Fibroblast of the aortic adventitia (primary cell): ENCODE data around the gene ZNF629. TPM values are rescaled to one million over a fixed set of nuclear protein-coding genes. Genes with fewer than 3 reads are reported as not detected.

Source experiments
- DNase-seq: peaks from one replicate; pipeline ENCODE4 v3.0.0-alpha.2; 2010; ENCODE audit warnings: low read depth
- H3K4me3 ChIP-seq: 2 replicates; pipeline ENCODE4 v1.5.1; 2011; ENCODE audit warnings: low read depth, mild to moderate bottlenecking, control low read depth, low read length, moderate library complexity
- total RNA-seq: library from RNA; depleted of rRNA; stranded (reverse); fragments of >200 nt; gene quantifications from 2 replicates; pipeline ENCODE4 v1.2.3, GENCODE V29; 2012; ENCODE audit warnings: low replicate concordance
- TF ChIP-seq, protein P1 (sequence below): IDR thresholded peaks from 2 replicates; pipeline ENCODE4 v1.5.1; 2011; ENCODE audit warnings: mild to moderate bottlenecking, low read length, control low read depth, inconsistent platforms; ENCODE audit not compliant: insufficient read depth

The ZNF629 gene
- total RNA-seq, 1 donor, result 15.0 TPM

DNA sequence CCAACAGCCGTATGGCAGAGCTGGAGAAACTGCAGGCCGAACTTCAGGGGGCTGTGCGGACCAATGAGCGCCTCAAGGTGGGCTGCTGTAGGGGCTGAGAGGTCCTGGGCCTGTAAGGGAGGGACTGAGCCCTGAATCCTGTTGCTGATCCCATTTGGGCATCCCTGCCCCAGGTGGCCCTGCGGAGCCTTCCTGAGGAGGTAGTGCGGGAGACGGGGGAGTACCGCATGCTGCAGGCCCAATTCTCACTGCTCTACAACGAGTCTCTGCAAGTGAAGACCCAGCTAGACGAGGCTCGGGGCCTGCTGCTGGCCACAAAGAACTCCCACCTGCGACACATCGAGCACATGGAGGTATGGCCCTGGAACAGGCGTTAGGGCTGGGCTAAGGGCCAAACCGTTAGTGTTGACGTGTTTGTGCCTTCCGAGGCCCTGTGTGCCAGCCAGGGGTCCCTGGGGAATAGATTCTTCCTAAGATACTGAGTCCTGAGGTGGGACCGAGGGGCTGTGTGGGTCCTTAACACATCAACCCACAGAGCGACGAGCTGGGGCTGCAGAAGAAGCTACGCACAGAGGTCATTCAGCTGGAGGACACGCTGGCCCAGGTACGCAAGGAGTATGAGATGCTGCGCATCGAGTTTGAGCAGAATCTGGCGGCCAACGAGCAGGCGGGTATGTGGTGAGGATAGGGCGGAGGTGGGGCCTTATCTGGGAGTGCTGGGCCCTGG lies 20.6 kb downstream of the ZNF629 start:
- no peak overlapping the region for H3K4me3 ChIP-seq
- TF ChIP-seq, protein P1, sequence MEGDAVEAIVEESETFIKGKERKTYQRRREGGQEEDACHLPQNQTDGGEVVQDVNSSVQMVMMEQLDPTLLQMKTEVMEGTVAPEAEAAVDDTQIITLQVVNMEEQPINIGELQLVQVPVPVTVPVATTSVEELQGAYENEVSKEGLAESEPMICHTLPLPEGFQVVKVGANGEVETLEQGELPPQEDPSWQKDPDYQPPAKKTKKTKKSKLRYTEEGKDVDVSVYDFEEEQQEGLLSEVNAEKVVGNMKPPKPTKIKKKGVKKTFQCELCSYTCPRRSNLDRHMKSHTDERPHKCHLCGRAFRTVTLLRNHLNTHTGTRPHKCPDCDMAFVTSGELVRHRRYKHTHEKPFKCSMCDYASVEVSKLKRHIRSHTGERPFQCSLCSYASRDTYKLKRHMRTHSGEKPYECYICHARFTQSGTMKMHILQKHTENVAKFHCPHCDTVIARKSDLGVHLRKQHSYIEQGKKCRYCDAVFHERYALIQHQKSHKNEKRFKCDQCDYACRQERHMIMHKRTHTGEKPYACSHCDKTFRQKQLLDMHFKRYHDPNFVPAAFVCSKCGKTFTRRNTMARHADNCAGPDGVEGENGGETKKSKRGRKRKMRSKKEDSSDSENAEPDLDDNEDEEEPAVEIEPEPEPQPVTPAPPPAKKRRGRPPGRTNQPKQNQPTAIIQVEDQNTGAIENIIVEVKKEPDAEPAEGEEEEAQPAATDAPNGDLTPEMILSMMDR, result no peak
- no peak for DNase-seq

DNA sequence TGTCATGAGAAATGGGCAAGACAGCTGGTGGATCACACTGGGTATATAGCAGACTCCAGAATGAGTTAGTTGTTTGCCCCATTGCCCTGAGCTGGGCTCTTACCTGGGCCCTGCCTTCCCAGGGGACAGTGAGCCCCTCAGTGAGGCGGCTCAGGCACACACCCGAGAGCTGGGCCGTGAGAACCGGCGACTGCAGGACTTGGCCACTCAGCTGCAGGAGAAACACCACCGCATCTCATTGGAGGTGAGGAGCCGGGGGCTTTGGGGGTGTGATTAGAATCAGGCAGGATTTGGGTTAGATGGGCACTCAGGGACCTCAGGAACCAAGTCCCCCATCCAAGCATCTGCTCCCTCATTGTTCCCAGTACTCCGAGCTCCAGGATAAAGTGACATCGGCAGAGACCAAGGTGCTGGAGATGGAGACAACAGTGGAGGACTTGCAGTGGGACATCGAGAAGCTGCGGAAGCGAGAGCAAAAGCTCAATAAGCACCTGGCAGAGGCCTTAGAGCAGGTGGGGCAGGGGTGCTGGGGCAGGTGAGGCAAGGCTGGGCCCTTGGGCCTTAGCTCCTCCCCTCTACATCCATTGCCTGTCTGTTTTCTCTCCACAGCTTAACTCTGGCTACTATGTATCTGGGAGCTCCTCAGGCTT lies 22.1 kb downstream of the ZNF629 start:
- DNase-seq, result no peak
- TF ChIP-seq, protein P1, result no peak
- H3K4me3 ChIP-seq, result no peak overlapping the region

DNA sequence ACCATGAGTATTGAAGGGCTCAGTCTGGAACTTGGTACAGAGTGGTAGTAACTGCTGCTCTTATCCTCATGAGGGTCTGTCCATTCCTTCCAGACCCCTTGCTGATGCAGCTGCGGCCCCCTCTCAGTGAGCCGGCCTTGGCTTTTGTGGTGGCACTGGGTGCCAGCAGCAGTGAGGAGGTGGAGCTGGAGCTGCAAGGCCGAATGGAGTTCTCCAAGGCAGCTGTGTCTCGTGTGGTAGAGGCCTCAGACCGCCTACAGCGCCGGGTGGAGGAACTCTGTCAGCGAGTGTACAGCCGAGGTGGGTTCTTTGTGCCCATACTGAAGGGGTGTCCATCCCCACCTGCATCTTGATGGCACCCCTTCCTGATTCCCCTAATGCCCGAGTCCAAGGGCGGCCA lies 22.9 kb downstream of the ZNF629 start:
- H3K4me3 ChIP-seq, result no peak overlapping the region
- TF ChIP-seq, protein P1, result no peak
- DNase-seq, result no peak

DNA sequence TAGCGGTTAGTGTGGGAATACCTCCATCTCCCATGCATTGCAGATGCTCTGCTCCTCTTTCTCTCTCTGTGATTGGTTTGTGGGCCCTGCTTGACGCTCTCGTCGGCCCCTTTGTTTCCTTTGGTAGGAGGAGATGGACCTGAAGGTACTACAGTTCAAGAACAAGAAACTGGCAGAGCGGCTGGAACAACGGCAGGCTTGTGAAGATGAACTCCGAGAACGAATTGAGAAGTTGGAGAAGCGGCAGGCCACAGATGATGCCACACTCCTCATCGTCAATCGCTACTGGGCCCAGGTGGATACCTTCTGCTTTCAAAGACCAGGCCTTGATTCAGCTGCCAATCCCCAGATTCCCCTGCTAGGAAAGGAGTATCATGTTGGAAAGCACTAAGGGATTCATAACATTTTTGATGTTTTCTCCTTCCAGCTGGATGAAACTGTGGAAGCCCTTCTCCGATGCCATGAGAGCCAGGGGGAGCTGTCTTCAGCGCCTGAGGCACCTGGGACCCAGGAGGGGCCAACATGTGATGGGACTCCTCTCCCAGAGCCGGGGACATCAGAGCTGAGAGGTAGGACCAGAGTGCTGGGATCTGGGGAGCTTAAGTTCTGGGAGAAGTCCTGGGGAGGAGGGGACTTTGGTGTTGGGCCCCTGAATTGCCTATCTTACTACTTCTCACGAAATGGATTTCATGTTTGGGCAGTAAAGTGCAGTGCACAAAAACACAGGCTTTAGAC lies 23.8 kb downstream of the ZNF629 start:
- TF ChIP-seq, protein P1, result no peak
- H3K4me3 ChIP-seq, result peak overlapping the region; percentile 95
- DNase-seq, result no peak

DNA sequence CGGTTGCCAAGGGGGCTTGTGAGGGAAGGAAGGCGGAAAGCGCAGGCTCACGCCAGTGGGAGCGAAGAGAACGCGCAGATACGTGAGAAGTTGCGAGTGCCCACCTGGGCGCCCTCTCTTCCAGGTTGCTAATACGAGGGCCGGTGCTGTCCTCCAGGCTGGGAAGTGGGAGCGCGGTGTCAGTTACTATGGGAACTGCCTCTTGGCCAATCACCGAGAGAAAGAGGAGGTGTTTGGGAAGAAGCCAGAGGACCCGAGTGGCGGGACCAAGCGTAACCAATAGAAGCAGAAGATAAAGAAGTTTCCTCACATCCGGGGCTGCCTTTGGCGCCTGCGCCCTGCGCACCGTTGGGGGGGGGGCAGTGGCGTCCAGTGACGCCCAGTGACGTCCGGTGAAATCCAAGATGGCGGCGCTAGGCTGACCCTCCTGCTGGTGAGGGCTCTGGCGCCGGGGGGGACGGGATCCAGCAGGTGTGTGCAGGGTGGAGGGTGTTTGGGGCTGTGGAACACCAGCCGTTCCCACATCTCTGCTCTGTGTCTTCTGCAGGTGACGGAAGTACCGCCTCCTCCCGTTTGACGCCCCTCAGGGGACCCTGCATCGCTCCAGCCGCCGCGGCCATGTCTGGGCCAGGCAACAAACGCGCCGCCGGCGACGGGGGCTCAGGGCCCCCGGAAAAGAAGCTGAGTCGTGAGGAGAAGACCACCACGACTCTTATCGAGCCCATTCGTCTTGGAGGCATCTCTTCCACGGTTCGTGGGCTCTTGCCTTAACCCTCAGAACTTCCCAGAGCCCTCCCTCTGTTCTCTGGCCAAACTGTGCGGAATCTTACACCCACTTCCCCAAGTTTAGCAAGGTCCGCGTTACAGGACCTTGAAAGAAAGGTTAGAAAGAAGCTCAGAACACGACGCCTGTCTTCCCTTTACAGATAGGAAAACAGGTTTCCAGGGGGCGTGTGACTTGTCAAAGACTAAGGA lies 24.8 kb downstream of the ZNF629 start, which contains the start of the genes CFAP119 and RNF40:
TSS of gene CFAP119 (minus strand) at position 135 of the 975 bp plus-strand sequence. CDS start 314 bp downstream, outside the sequence.
TSS of gene RNF40 (plus strand) at position 395 of the 975 bp plus-strand sequence. CDS start at position 619, 224 bp downstream.
- DNase-seq, result peak; percentile 98
- peak within 1 kb of the TSS; percentile 95 for H3K4me3 ChIP-seq
- TF ChIP-seq, protein P1, result no peak
